Ovary (tissue), 3 donors: Measurements from ENCODE around the gene OCA2.

ENCODE experiments used
- CTCF ChIP-seq, 3 donors: fragments of 450-650 bp in 2 of 3; fragments of 200-600 bp in 1 of 3; IDR thresholded peaks; one replicate each; pipeline versions ENCODE4 v1.5.1 to v1.8.0; 2016 to 2022; ENCODE audit warnings: antibody characterized with exemption in 3 of 3, mild to moderate bottlenecking in 1 of 3
- POLR2A ChIP-seq: fragments of 450-650 bp; IDR thresholded peaks from one replicate; pipeline ENCODE4 v1.6.1; 2017; ENCODE audit warnings: antibody characterized with exemption, mild to moderate bottlenecking, moderate library complexity
- donor health status: DM: no; HTN: no; CAD: no.

DNA sequence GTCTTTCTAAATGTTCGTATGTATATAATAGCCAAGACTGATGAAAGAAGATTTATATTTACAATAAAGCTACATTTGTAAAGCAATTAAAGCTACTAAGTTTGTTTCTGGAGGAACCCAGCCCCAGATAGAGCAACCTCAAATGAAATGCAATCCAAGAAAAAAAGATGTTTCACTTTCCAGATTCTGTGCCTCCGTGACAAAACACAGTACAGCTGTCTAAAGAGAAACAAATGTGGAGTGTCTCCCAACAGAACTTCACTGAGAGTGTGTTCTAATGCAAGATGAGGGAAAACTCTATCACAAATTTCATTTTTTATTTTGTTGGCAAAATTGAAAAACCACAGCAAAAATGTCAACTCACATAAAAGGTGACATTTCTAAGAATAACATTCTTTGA lies 317.0 kb downstream of the OCA2 start:
- TF ChIP-seq POLR2A (no peak), CTCF (IDR thresholded peaks at IDR 0.05) (no peak)
